Right renal pelvis (tissue), 4 donors: Measurements from ENCODE around the gene PPRC1. TPM values are rescaled to one million over a fixed set of nuclear protein-coding genes. Genes with fewer than 3 reads are reported as not detected.

Source experiments
- DNase-seq, 4 donors: peaks; one replicate each; pipeline ENCODE4 v3.0.0-alpha.2; 2013; ENCODE audit warnings: low read depth in 4 of 4, low spot score in 3 of 4, missing footprints in 1 of 4
- polyA plus RNA-seq, 4 donors: library from polyadenylated mRNA; unstranded; fragments of 120-200 nt; gene quantifications; one replicate each; pipeline ENCODE4 v1.2.1, GENCODE V29; 2013; ENCODE audit not compliant: insufficient read length in 4 of 4

PPRC1 gene
- polyA plus RNA-seq, 4 donors, result 27.9 to 36.5 (median 31.7) TPM

- no peak for DNase-seq
Observed at GRCh38 chr10:102140913-102141540, 8.2 kb downstream of the PPRC1 start.

- no peak for DNase-seq
Observed at GRCh38 chr10:102141583-102142107, 8.8 kb downstream of the PPRC1 start.

- no peak for DNase-seq
Observed at GRCh38 chr10:102146971-102147428, 14.2 kb downstream of the PPRC1 start.

GRCh38 chr10:102147561-102147960 is 14.7 kb downstream of the PPRC1 start:
- no peak for DNase-seq

GRCh38 chr10:102148275-102148674 is 15.4 kb downstream of the PPRC1 start:
- no peak for DNase-seq

GRCh38 chr10:102150970-102151773 is 18.3 kb downstream of the PPRC1 start:
- no peak for DNase-seq

GRCh38 chr10:102151774-102152544 is 19.1 kb downstream of the PPRC1 start, which contains the start of gene NOLC1:
NOLC1 (plus strand) TSS chr10:102152389; CDS start chr10:102152411, 22 bp downstream.
- DNase-seq, result peak; percentile 95 to 98 (median 97)

- DNase-seq, result no peak
Observed at GRCh38 chr10:102152545-102152890, 19.7 kb downstream of the PPRC1 start.

GRCh38 chr10:102153093-102153620 is 20.3 kb downstream of the PPRC1 start:
- no peak for DNase-seq

GRCh38 chr10:102154466-102155116 is 21.8 kb downstream of the PPRC1 start:
- DNase-seq, result no peak

- DNase-seq, result no peak
Observed at GRCh38 chr10:102157224-102157623, 24.4 kb downstream of the PPRC1 start.

GRCh38 chr10:102159051-102159597 is 26.3 kb downstream of the PPRC1 start:
- DNase-seq, result no peak

GRCh38 chr10:102159831-102160230 is 27.0 kb downstream of the PPRC1 start:
- no peak for DNase-seq

GRCh38 chr10:102163342-102163989 is 30.6 kb downstream of the PPRC1 start:
- DNase-seq, result no peak

GRCh38 chr10:102167861-102168260 is 35.0 kb downstream of the PPRC1 start:
- no peak for DNase-seq

- no peak for DNase-seq
Observed at GRCh38 chr10:102170602-102171001, 37.8 kb downstream of the PPRC1 start.

- DNase-seq, result no peak
Observed at GRCh38 chr10:102172288-102172687, 39.4 kb downstream of the PPRC1 start.

GRCh38 chr10:102175415-102175814 is 42.6 kb downstream of the PPRC1 start:
- DNase-seq, result no peak

GRCh38 chr10:102184606-102185005 is 51.8 kb downstream of the PPRC1 start:
- DNase-seq, result no peak
